GOT3 (cell line): ENCODE results near the gene GTF2I.
"Not testable (repeated sequence)": the region's sequence is repeated elsewhere in the genome, so short reads cannot be mapped to it uniquely, and the experiment has no call there.

Source experiments
- DNase-seq: peaks from one replicate; lab custom pipeline; 2025; ENCODE audit warnings: mixed read lengths; lab: John Stamatoyannopoulos, UW

GTF2I gene

GRCh38 chr7:74717889-74718288 is 60.4 kb downstream of the GTF2I start:
- DNase-seq: no peak

GRCh38 chr7:74718336-74718735 is 60.8 kb downstream of the GTF2I start:
- no peak for DNase-seq

- no peak for DNase-seq
These were observed 64.6 kb downstream of the GTF2I start for GRCh38 chr7:74722153-74722552.

DNA sequence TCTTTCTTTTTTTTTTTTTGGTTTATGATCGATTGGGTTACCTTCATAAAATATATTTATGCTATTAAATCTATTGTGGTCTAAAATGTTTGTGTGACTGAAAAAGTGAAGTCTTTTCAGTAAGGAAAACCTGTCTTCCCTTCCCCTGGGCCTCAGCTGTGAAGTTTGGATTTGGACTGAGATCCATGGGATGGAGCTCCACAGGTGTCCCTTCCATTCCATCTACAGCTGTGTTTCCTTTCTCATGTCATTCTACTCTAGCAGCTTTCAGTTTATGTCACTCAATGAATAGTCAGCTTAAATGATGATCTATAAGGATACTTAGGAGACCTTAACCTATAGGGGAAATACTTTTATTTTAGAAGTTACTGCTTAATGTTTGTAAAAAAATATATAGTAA is 68.3 kb downstream of the GTF2I start:
- no peak for DNase-seq

DNA sequence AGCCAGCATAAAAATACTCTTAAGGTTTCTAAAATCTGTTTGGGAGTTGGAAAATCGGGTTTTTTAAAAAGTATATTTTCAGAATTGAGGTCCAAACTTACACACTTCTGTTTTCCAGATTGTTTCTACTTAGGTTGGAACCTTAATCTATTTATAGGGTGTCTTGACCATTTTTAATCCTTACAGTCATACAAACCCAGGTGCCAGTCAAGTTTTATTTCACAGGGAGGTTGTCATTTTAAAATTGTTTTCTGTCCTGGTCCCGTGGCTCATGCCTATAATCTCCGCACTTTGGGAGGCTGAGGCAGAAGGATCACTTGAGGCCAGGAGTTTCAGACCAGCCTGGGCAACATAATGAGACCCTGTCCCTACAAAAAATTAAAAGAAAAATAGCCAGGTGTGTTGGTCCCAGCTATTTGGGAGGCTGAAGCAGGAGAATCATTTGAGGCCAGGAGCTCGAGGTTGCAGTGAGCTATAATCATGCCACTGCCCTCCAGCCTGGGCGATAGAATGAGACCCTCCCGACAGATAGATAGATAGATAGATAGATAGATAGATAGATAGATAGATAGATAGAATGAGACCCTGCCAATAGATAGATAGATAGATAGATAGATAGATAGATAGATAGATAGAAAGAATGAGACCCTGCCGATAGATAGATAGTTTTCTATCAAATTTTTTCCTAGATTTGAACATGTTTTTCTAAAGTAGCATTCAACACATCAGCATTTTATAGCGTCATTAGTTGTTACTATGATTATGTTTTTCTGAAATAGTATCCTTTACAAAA is 69.0 kb downstream of the GTF2I start:
- no peak for DNase-seq

- DNase-seq: not testable (repeated sequence)
These were observed 71.2 kb downstream of the GTF2I start for GRCh38 chr7:74728686-74729085.

DNA sequence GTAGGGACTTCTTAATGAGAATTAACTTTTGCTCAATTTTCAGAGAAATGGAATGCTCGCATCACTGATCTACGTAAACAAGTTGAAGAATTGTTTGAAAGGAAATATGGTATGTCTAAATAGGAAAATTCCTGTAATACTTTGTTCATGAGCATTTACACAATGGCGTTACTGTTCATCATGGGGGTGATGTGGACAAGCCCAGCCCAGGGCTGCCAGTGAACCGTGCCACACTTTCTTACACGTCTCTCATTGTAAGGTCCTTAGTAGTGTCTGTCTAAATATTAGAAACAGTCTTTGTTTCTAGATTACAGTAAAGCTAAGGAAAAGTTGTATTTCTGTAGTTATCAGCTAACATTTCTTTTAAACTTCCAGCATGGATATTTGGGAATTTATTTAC is 72.7 kb downstream of the GTF2I start:
- DNase-seq: not testable (repeated sequence)

- DNase-seq: not testable (repeated sequence)
These were observed 82.6 kb downstream of the GTF2I start for GRCh38 chr7:74739974-74740703.

DNA sequence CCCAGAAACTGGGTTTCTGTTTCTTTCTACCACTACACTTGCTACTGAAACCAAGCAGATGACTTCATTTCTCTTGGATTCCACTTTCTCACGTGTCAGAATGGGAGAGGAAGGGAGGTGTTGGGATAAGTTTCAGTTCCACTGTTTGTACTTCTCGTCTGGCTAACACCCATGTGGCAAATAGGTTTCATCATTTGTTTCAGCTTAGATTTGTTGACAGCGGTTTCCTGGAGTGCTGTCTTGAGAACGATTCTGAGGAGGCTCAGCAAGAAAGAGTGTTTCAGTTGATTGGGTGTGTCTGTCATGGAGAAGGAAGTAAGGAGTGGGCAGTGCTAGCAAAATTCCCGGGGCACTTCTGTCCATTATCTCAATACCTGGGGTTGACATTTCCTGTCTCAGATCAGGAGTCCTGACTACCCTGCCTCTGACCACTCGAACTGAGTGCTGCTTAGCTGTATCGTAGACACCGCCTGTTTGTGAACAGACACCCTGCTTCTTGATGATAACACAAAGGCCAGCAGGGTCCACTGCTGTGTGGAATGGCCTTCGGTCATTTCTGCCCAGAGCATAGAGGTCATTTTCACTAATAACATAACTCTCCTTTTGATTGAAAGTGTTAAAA is 86.5 kb downstream of the GTF2I start:
- DNase-seq: not testable (repeated sequence)

DNA sequence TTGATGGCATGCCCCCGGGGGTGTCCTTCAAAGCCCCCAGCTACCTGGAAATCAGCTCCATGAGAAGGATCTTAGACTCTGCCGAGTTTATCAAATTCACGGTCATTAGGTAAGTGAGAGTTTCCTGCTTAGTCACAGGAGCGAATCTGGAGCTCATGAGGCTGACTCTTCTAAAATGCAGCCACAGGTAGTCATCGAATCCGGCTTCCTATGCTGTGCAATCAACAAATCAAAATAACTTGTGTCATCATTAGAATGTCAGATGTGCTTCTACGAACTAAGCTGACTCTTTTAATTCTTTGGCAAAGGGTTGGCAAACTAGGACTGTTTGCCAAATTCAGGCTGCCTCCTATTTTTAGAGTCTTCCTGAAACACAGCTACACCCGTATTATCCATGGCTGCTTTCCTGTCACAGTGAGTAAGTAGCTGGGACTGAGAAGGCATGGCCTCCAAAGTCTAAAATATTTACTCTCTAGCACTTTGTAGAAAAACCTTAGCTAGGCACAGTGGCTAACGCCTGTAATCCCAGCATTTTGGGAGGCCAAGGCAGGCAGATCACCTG is 96.5 kb downstream of the GTF2I start:
- not testable (repeated sequence) for DNase-seq

DNA sequence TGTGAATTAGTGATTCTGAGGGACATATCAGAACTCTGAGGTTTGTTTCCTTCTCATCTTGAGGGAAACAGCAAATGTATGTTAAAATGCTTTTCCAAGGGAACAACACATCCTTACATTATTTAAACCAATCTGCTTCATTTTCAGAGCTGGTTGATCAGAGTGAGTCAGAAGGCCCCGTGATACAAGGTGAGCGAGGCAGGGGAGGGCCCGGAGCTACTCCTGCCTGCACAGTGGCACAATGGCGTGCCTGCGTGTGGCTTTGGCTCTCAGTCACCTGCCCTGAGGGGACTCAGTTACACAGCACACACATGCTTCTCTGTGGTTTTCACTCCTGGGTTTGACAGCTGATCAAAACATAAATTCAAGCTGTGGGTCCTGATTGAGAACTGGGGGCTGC is 99.2 kb downstream of the GTF2I start:
- DNase-seq: not testable (repeated sequence)

GRCh38 chr7:74758268-74758667 is 100.8 kb downstream of the GTF2I start:
- DNase-seq: not testable (repeated sequence)

- DNase-seq: not testable (repeated sequence)
These were observed 101.5 kb downstream of the GTF2I start for GRCh38 chr7:74758982-74759381.

GRCh38 chr7:74765205-74765918 is 107.8 kb downstream of the GTF2I start:
- not testable (repeated sequence) for DNase-seq

GRCh38 chr7:74766509-74766908 is 109.0 kb downstream of the GTF2I start:
- DNase-seq: not testable (repeated sequence)

GRCh38 chr7:74766991-74767390 is 109.5 kb downstream of the GTF2I start:
- DNase-seq: not testable (repeated sequence)

- not testable (repeated sequence) for DNase-seq
These were observed 112.5 kb downstream of the GTF2I start for GRCh38 chr7:74770062-74770461.

DNA sequence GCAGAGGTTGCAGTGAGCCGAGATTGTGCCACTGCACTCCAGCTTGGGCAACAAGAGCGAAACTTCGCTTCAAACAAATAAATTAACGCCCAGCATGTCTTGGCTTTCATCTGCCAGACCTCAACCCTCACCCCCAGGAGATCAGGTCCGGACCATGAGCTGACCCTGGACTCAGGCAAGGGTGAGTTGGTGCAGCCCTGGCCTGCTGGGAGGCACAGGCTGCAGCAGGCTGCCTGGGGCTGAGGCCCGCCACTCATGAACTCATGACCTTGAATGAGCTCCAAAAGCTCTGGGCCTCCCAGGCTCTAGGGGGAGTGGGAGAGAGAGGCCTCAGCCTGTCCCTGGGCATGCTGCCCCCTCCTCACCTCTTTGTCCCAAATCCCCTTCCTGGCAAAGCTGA is 114.6 kb downstream of the GTF2I start:
- not testable (repeated sequence) for DNase-seq

- not testable (repeated sequence) for DNase-seq
These were observed 116.5 kb downstream of the GTF2I start, which contains the start of gene NCF1 for GRCh38 chr7:74773760-74774750. Gene NCF1, plus strand, starts transcription at chr7:74774011. Its CDS starts 21 bp downstream, at chr7:74774032.

DNA sequence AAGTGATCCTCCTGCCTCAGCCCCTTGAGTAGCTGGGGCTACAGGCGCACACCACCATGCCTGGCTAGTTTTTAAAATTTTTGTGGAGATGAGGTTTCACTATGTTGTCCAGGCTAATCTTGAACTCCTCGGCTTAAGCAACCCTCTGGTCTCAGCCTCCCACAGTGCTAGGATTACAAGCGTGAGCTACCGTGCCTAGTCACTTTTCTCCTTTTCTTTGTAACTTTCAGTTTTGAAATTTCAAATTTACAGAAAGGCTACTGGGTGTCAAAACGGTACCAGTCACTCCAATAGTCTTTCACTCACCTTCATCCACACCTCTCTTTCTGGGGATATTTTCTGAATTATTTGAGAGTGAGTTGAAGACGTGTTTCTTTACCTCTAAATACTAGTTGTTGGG is 117.6 kb downstream of the GTF2I start:
- not testable (repeated sequence) for DNase-seq
